GM18505 (cell line): ENCODE measurements around the gene NKAIN2.

Experiments
- ATAC-seq: cut with Tn5 transposase; IDR thresholded peaks from one replicate; pipeline ENCODE4 v1.9.1; 2021; ENCODE audit not compliant: unreplicated experiment
- POLR2A ChIP-seq: IDR thresholded peaks from 4 replicates; pipeline ENCODE4 v1.6.1; 2011; ENCODE audit warnings: borderline replicate concordance; ENCODE audit not compliant: insufficient read depth, insufficient read length; ENCODE audit errors: extremely low read depth

Gene NKAIN2

DNA sequence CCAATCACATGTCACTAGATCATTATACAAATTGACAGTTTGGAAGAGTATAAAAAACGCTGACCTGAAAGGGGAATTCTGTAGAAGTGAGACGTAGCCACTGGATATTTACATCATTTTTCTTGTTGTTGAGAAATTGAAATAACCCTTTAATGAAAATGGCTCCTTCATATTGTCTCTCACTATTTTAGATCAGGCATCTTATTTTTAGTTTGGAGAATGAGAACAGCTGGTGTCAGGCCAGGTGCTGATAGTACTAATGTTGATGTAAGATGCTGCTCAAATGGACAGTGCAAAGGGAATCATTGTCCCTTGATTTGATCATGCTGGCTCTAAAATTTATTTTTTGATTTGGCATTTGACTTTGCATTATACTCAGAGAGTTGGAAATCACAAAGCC is 17.4 kb downstream of the NKAIN2 start:
- TF ChIP-seq POLR2A, result no peak
- no peak for ATAC-seq

GRCh38 chr6:123829302-123829953 is 25.8 kb downstream of the NKAIN2 start:
- no peak for TF ChIP-seq POLR2A
- ATAC-seq, result no peak

DNA sequence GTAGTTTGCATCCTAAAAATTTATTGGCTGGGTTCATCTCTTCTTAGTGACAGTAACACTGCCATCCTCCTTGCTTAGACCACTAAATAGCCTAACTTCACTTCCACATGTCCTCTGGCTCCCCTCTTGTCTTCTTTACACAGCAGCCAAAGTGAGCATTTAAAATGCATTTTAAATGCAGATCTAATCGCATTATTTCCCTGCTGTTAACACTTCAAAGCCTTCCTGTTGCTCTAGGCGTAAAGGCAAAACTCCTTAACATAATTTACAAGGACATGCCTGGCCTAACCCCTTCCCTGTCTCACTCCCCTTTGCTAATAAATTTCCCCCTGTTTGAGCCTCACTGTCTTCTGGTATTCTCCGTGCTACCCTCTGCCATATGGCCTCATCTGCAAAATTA is 26.5 kb downstream of the NKAIN2 start:
- no peak for TF ChIP-seq POLR2A
- ATAC-seq, result no peak

DNA sequence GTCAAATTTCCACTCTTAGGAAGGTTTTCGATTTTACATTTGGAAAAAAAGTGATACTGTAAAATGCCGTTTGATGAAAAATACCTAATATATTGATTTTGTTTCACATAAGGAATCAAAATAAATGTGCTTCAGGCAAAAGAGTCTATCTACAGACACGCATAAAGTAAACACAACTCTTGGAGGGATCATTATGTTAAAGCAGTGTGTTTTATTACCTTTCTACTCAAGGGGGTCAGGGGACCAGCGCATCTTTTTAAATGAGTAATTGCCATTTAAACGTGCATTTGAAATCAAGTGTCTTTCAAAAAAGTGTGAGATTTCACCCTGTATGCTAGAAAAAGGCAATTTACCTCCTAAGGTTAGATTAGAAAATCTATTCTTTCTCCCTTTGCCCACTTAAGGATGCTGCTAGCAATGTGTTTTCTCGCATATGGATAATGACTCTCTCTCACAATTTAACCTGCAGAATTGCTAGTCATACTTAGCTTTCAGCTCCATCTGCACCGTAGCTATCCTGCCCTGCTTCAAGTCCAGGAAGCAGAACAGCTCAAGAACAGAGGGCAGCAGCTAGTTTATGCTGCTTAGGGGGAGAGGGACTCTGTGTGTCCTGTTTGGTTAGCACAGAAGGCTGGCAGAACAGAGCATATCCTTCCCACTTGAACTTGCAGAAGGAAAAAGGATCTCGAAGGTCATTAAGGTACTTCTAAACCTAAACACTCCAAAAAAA is 35.0 kb downstream of the NKAIN2 start:
- TF ChIP-seq POLR2A, result no peak
- no peak for ATAC-seq

- ATAC-seq, result no peak
- TF ChIP-seq POLR2A, result no peak
Measured at GRCh38 chr6:123841067-123841896, 37.6 kb downstream of the NKAIN2 start.

DNA sequence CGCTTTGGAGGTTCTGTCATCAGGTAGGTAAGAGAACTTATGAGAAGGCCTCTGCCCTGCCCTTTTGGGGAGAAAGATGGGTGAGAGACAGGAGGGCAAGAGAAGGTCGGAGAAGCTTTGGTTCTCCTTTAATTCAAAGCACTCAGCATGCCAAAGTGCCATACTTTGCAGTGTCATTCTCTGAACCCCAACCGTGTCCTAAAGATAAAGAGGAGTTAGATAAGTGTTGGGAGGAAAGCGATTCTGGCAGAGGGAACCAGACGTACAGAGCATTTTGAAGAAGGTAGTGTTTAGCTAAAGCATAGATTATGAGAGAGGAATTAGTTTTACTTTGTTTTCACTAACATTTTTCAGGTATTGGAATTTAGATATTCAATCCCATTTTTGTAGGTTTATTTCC is 40.3 kb downstream of the NKAIN2 start:
- no peak for ATAC-seq
- TF ChIP-seq POLR2A, result no peak

- ATAC-seq, result no peak
- TF ChIP-seq POLR2A, result no peak
Measured at GRCh38 chr6:123848347-123848746, 44.7 kb downstream of the NKAIN2 start.

DNA sequence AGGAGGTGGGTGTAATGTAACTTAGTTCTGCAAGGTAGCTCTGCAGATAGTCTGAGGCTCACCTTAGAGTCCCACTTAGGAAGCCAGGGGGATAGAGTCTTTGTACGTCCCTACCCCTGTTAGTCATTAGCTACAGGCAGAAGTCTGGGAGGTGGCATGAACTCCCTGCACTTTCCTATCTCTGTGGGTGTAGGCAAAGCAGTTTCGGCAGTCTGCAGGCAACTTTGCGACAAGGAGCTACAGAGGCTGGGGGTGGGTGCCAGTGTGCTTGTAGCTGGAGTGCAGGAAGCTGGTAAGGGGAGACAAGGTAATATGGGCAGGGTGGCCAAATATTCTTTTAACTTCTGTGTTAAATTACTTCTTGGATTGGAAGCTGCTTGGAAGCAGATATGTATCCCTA is 45.7 kb downstream of the NKAIN2 start:
- no peak for TF ChIP-seq POLR2A

DNA sequence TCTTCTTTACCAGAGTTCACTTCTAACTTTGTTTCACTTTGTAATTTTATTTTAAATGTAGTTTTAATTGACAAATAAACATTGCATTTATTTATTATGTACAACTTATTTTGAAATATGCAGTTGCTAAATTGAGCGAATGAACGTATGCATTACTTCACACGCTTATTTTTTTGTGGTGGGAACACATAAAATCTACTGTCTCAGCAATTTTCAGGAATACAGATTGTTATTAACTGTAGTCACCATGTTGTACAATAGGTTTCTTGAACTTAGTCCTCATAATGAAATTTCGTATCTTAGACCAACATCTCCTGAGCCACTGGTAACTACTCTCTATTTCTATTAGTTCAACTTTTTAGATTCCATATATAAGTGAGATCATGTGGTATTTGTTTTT is 46.9 kb downstream of the NKAIN2 start:
- no peak for ATAC-seq
- no peak for TF ChIP-seq POLR2A

More for the DNA sequence above, 45.7 kb downstream of the NKAIN2 start:
- ATAC-seq, result no peak

DNA sequence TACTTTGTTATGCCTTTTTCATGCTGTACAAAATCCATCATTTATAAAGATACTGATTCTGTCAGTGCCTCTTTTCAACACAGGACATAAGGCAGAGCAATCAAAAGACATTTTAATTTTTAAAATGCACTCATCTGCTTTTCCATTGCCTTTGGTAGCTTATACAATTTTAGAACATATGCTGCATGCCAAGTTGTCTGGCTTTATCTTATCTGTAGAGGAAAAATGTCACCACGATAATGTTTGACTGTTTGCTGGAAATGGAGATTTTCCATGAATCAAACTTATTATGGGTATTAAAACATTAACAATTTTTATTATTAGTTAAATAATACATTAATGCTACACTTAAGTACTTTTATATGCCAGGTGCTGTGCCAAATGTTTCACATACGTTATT is 50.5 kb downstream of the NKAIN2 start:
- no peak for ATAC-seq
- TF ChIP-seq POLR2A, result no peak

DNA sequence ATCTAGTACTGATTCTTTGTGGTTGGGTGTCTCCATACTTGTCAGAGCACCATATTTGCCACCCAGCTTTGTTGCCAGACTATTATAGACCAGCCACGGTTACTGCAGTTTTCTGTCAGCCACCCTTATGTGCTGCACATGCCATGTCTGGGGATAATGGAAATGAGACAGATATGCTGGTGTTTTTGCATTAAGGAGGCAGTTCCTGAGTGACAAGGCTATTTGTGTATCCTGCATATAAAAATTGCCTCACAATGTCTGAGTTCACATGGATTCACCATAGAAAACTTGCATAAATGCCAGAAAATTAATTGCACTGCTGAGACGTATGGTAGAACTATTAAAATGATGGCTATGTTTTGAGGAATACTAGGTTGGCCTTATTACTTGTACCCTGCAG is 51.8 kb downstream of the NKAIN2 start:
- ATAC-seq, result no peak
- no peak for TF ChIP-seq POLR2A

GRCh38 chr6:123859291-123859690 is 55.6 kb downstream of the NKAIN2 start:
- no peak for ATAC-seq
- TF ChIP-seq POLR2A, result no peak

DNA sequence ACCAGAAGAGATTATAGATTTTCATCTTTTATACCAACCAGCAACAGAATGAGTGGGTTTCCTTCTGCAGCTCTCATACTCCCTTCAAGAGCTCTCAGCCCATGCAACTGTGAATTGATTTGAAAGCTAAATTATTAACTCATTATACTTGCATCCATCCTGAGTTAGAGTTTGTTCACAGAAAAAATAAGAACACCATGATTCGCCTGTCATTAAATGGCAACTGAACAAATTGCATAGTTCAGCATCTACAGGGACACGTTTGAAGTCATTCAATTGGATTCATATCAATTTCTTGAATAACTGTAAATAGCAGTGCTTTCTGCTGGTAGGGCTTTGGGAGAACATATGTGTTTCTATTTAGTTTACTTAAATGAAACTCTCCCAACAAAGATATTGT is 65.7 kb downstream of the NKAIN2 start:
- ATAC-seq, result no peak
- TF ChIP-seq POLR2A, result no peak
